Placental pericyte (primary cell): Measurements from ENCODE around the gene OR6Q1. TPM values are rescaled to one million over a fixed set of nuclear protein-coding genes. Genes with fewer than 3 reads are reported as not detected.

Experiments
- small RNA-seq: library from RNA; depleted of rRNA; stranded (forward); fragments of <200 nt; gene quantifications from one replicate; pipeline ENCODE3, GENCODE V24; 2012; ENCODE audit warnings: low replicate concordance
- total RNA-seq: library from RNA; depleted of rRNA; stranded (reverse); fragments of >200 nt; gene quantifications from 2 replicates; pipeline ENCODE4 v1.2.3, GENCODE V29; 2012

Gene OR6Q1
- not detected in 2 replicates for total RNA-seq

GRCh38 chr11:58030653-58031052 is at the start of gene OR6Q1:
TSS of gene OR6Q1 (plus strand) at chr11:58030953. CDS start at chr11:58030953, 0 bp downstream.

GRCh38 chr11:58023435-58023931 is 7.3 kb upstream of the OR6Q1 start, which contains the start of gene OR9Q1:
TSS of gene OR9Q1 (plus strand) at chr11:58023881. CDS start at chr11:58179445, 155,564 bp downstream.

Small RNAs within 50 kb of the gene (small RNA-seq; reads per million reads assigned to genes)
- not detected for gene RNU6-899P

Other genes starting within 250 kb of the OR6Q1 start
- not detected in 2 replicates for gene OR9Q1, start 7.1 kb upstream of the OR6Q1 start, total RNA-seq
- not detected in 2 replicates for gene OR9I1, start 94.6 kb downstream of the OR6Q1 start, total RNA-seq
- gene OR9Q2, start 158.1 kb downstream of the OR6Q1 start, total RNA-seq, result not detected in 2 replicates
- gene OR1S2, start 173.2 kb downstream of the OR6Q1 start, total RNA-seq, result not detected in 2 replicates
- gene OR1S1, start 181.8 kb downstream of the OR6Q1 start, total RNA-seq, result not detected in 2 replicates
- gene OR10Q1, start 198.0 kb downstream of the OR6Q1 start, total RNA-seq, result not detected in 2 replicates
- not detected in 2 replicates for gene OR10W1, start 237.3 kb downstream of the OR6Q1 start, total RNA-seq